Spinal cord (tissue), 10 donors: ENCODE measurements around the gene MS4A10. TPM values are rescaled to one million over a fixed set of nuclear protein-coding genes. Genes with fewer than 3 reads are reported as not detected.
"Not testable (repeated sequence)": the region's sequence is repeated elsewhere in the genome, so short reads cannot be mapped to it uniquely, and the experiment has no call there.

ENCODE experiments used
- DNase-seq, 6 donors: peaks; one replicate each; pipeline versions ENCODE4 v3.0.0 to v3.0.0-alpha.2; 2013 to 2015; ENCODE audit warnings: low spot score in 6 of 6, low read depth in 4 of 6
- H3K27ac ChIP-seq: one replicate; pipeline ENCODE4 v1.5.1; 2013; ENCODE audit warnings: low read depth, low read length, control low read depth
- H3K27me3 ChIP-seq: one replicate; pipeline ENCODE4 v1.6.1; 2013; ENCODE audit warnings: low read length; ENCODE audit not compliant: control insufficient read depth, insufficient read depth
- H3K36me3 ChIP-seq: one replicate; pipeline ENCODE4 v1.6.1; 2013; ENCODE audit warnings: low read length; ENCODE audit not compliant: control insufficient read depth, insufficient read depth
- H3K4me1 ChIP-seq: one replicate; pipeline ENCODE4 v1.6.1; 2013; ENCODE audit warnings: low read length; ENCODE audit not compliant: control insufficient read depth, insufficient read depth
- H3K4me3 ChIP-seq: one replicate; pipeline ENCODE4 v1.5.1; 2013; ENCODE audit warnings: low read depth, low read length, control low read depth
- H3K9me3 ChIP-seq: one replicate; pipeline ENCODE4 v1.6.1; 2013; ENCODE audit warnings: low read length; ENCODE audit not compliant: control insufficient read depth, insufficient read depth
- WGBS: methylation state at CpG from one replicate; pipeline ENCODE4 v1.1.5; 2013; ENCODE audit warnings: missing lambda C conversion rate; ENCODE audit not compliant: insufficient coverage; 5-methylcytosine and 5-hydroxymethylcytosine counted together
- polyA plus RNA-seq, 2 donors: library from polyadenylated mRNA; unstranded; fragments of 120-200 nt; gene quantifications; one replicate each; pipeline ENCODE4 v1.2.1, GENCODE V29; 2013; ENCODE audit not compliant: insufficient read length in 2 of 2
- total RNA-seq, 2 donors: library from RNA; depleted of rRNA in 1 of 2; stranded (reverse); fragments of 120-200 nt in 1 of 2; fragments of >200 nt in 1 of 2; gene quantifications; one replicate each; pipeline versions ENCODE4 v1.2.3 to v1.2.4, GENCODE V29; 2013 to 2014
- donor health status: healthy.

MS4A10 gene
- total and polyA plus RNA-seq, 4 donors = not detected

DNA sequence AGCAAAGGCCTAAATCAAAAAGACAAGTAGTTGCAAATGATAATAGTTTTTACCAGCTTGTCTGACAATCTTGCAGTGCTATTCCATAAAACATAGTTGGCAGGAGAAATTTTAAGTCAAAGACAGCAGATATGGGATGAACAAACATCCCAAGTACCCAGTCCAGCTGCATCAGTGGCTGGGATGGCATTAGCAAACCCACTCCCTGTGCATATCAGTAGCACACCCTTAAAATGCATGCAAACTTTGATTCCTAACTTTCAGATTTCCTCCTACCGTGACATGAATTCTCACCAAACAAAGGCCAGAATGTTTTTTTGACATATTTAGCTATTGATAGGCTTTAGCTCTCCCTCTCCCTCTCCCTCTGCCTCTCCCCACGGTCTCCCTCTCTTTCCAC is 29.0 kb downstream of the MS4A10 start:
- no peak overlapping the region for H3K27ac ChIP-seq
- peaks cover 8% of the 10 kb centered on the region for H3K9me3 ChIP-seq
- no peak for DNase-seq
- H3K27me3 ChIP-seq = no peaks in the 10 kb centered on the region
- H3K4me3 ChIP-seq = no peak overlapping the region
- WGBS = no CpG with 5 or more reads among the region's 2 CpGs
- no peaks in the 10 kb centered on the region for H3K36me3 ChIP-seq
- no peaks in the 10 kb centered on the region for H3K4me1 ChIP-seq

DNA sequence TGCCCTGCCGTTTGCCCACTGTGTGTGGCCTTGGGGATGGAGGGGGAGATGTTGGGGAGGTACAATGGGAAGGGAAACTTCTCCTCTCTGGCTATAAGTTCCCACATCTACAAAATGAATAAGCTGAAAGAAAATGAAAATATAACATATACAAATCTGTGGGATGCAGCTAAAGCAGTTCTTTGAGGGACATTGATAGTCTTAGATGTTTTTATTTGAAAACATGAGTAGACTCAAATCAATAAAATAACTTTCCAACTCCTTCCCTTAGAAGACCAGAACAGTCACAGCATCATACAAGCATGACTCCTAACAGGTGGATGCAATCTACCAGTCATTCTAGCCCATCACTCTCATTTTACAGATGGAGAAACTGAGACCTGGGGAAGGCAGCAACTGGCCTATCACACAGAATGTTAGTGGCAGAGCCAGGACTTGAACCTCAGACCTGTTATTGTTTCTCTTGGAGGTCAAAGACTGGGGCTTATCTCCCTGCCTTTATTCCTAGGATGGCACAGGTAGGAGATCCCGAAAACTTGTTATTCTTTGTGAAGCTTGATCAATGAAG is 31.5 kb downstream of the MS4A10 start:
- no peak overlapping the region for H3K4me3 ChIP-seq
- peaks cover 8% of the 10 kb centered on the region for H3K9me3 ChIP-seq
- 89% methylated on average over 1 of the region's 2 CpGs for WGBS
- H3K27me3 ChIP-seq = no peaks in the 10 kb centered on the region
- no peak for DNase-seq
- no peak overlapping the region for H3K27ac ChIP-seq
- no peaks in the 10 kb centered on the region for H3K36me3 ChIP-seq
- no peaks in the 10 kb centered on the region for H3K4me1 ChIP-seq

DNA sequence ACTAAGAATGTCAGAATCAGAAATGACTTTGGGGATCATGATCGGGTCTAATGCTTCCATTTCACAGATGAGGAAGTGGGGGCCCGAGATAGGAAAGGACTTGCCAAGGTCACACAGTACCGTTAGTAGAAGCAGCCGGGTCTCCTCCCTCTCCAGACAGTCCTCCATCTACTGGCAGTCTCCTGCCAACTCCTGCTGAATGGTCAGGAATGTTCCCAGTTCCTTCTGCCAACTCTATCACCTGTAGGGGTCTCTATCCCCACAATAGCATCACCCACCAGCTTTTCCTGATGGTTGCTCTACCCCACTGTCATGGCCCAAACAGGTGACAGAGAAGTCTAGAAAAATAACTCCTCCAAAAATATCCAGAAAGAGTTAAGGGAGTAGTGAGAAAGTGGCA is 32.9 kb downstream of the MS4A10 start:
- Histone ChIP-seq H3K9me3 (peaks cover 8% of the 10 kb centered on the region), H3K4me1 (no peaks in the 10 kb centered on the region), H3K27me3 (no peaks in the 10 kb centered on the region), H3K4me3 (no peak overlapping the region), H3K36me3 (no peaks in the 10 kb centered on the region), H3K27ac (no peak overlapping the region)
- WGBS = 84% methylated on average over 3 of the region's 4 CpGs
- no peak for DNase-seq

DNA sequence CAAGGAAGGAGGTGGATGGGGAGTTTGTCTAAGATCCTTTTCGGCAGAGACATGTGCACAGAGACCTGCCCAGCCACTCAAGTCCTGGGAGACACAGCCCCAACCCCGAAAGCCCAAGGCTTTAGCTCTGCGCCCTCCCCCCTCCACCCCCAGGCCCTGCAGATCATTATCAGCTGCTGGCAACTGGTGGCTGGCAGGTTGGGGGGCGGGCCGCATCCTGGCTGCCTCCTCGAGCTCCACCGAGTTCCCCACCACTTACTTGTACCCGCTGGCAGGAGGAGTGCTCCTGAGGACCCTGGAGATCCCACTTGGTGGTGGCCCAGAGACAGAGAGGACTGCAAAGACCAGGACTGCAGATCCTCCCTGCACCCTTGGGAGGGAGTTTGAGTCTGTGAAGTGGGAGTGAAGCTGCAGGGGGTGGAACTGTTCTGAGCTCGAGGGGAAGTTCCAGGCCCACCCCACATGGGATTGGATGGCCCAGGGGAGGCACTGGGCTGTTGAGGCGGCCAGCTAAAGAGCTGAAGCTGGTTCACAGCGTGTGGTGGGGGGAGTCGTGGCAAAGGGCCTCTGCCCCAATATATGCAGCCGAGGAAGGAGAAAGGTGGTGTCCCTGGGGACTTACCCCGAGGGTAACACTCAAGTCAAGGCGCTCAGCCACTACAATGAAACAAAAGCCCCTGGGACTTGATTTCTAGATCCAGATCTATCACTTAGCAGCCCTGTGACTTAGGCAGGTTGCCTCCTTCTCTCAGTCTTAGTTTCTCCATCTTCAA is 36.9 kb downstream of the MS4A10 start:
- Histone ChIP-seq H3K27me3 (no peaks in the 10 kb centered on the region), H3K4me1 (no peaks in the 10 kb centered on the region), H3K4me3 (no peak overlapping the region), H3K27ac (no peak overlapping the region), H3K36me3 (no peaks in the 10 kb centered on the region), H3K9me3 (peaks cover 4% of the 10 kb centered on the region)
- 70% methylated on average over 14 of the region's 15 CpGs for WGBS
- DNase-seq = no peak

DNA sequence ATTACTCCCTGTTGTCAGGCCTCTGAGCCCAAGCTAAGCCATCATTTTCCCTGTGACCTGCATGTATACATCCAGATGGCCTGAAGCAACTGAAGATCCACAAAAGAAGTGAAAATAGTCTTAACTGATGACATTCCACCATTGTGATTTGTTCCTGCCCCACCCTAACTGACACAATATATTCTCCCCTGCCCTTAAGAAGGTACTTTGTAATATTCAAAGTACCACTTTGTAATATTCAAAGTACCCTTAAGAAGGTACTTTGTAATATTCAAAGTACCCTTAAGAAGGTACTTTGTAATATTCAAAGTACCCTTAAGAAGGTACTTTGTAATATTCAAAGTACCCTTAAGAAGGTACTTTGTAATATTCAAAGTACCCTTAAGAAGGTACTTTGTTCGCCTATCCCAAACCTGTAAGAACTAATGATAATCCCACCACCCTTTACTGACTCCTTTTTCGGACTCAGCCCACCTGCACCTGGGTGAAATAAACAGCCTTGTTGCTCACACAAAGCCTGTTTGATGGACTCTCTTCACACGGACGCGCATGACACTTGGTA is 38.7 kb downstream of the MS4A10 start:
- H3K27me3 ChIP-seq, H3K36me3 ChIP-seq, H3K4me3 ChIP-seq, DNase-seq, H3K27ac ChIP-seq, H3K9me3 ChIP-seq, H3K4me1 ChIP-seq: not testable (repeated sequence)
- 95% methylated on average over 4 of the region's 5 CpGs for WGBS

DNA sequence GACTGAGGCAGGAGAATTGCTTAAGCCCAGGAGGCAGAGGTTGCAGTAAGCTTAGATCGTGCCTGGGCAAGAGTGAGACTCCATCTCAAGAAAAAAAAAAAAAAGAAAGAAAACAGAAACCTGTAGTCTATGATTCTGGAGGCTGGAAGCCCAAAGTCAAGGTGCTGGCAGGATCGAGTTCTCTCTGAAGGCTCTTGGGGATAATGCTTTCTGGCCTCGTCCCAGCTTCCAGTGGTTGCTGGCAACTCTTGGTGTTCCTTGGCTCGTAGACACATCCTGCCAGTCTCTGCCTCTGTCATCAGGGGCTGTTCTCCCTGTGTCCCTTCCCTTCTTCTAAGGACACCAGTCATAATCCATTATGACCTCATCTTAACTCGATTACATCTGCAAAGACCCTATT is 40.0 kb downstream of the MS4A10 start:
- Histone ChIP-seq H3K36me3 (no peaks in the 10 kb centered on the region), H3K27me3 (no peaks in the 10 kb centered on the region), H3K4me3 (no peak overlapping the region), H3K4me1 (no peaks in the 10 kb centered on the region), H3K27ac (no peak overlapping the region), H3K9me3 (no peaks in the 10 kb centered on the region)
- 76% methylated on average over 4 of the region's 5 CpGs for WGBS
- no peak for DNase-seq

DNA sequence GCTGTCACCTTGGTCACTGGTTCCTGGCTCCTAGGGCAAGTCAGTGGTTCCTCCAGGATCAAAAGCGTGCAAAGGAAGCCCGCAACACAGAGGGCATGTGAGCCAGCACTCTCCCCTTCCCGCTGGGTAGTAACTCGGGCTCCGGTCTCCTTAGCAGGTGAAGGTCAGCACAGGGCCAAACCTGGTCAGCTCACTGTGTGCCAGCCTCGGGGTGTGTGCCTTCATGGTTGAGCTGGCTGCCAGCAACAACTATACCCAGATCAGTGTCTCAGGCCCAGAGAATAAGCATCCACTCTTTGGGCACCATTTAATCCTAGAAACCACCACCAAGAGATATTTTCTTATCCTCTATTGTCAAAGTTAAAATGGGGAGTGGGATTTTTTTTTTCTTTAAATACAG is 40.7 kb downstream of the MS4A10 start:
- no peaks in the 10 kb centered on the region for H3K27me3 ChIP-seq
- no peaks in the 10 kb centered on the region for H3K9me3 ChIP-seq
- H3K27ac ChIP-seq = no peak overlapping the region
- DNase-seq = no peak
- WGBS = 78% methylated on average over 6 of the region's 6 CpGs
- H3K4me1 ChIP-seq = no peaks in the 10 kb centered on the region
- no peaks in the 10 kb centered on the region for H3K36me3 ChIP-seq
- H3K4me3 ChIP-seq = no peak overlapping the region

DNA sequence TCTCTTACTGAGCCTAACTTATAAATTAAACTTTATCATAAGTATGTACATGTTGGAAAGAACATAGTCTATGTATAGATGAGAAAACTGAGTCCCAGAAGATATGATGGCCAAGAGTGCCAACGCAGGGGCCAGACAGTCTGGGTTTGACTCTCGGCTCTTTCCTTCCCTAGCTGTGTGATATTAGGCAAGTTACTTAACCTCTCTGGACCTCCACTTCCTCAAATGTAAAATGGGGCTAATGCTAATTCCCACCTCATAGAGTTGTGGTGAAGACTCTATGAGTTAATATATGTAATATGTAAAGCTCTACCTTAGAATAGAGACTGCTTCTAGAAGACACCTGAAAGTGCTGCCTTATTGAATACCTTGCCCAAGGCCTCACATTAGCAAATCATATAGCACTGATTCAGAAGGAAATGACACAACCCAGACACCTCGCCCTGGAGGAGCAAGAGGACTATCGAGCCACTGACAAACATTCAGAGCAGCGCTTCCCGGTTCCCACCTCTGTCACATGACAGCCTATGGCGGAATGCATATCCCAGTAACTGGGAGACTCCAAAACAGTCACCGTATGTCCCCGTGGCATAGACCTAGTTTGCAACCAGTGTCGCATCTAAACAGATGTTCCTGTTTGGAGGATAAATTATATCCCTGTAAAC is 45.5 kb downstream of the MS4A10 start:
- no peaks in the 10 kb centered on the region for H3K9me3 ChIP-seq
- DNase-seq = no peak
- no peak overlapping the region for H3K27ac ChIP-seq
- no peak overlapping the region for H3K4me3 ChIP-seq
- no peaks in the 10 kb centered on the region for H3K27me3 ChIP-seq
- H3K4me1 ChIP-seq = peaks cover 3% of the 10 kb centered on the region
- WGBS = 41% methylated on average over 8 of the region's 10 CpGs
- H3K36me3 ChIP-seq = no peaks in the 10 kb centered on the region

DNA sequence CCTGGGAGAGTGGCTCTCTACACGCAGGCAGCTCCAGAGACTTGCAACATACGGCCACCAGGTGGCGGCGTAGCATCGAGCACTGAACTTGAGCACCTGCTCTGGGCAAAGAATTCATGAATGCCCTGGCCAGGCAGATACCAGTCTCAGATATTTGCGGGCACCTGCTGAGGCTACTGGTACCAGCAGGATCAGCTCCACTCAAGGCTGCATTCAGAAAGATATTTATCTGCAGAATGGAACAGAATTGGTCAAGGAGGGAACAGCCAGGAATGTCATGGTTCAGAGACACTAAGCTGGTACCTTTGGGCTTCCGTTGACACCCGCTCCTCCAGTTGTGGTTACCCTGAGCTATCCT is 46.0 kb downstream of the MS4A10 start:
- Histone ChIP-seq H3K4me1 (peaks cover 3% of the 10 kb centered on the region), H3K27me3 (no peaks in the 10 kb centered on the region), H3K36me3 (no peaks in the 10 kb centered on the region), H3K4me3 (no peak overlapping the region), H3K9me3 (no peaks in the 10 kb centered on the region), H3K27ac (no peak overlapping the region)
- DNase-seq = peak; percentile 62 to 94 (median 72)
- WGBS = 20% methylated on average over 8 of the region's 8 CpGs
